Daoy (cell line): ENCODE data around the gene PCDHGC5. TPM values are rescaled to one million over a fixed set of nuclear protein-coding genes. Genes with fewer than 3 reads are reported as not detected.

Experiments used
- DNase-seq: peaks from one replicate; pipeline ENCODE4 v3.0.0-alpha.2; 2015; ENCODE audit warnings: low read depth
- total RNA-seq: library from RNA; depleted of rRNA; stranded (reverse); fragments of >200 nt; shearing (Covaris generic); gene quantifications from 2 replicates; pipeline ENCODE4 v1.2.3, GENCODE V29; 2014

Gene PCDHGC5
- total RNA-seq, 1 experiment from 2014 or later: 0.06 TPM

DNA sequence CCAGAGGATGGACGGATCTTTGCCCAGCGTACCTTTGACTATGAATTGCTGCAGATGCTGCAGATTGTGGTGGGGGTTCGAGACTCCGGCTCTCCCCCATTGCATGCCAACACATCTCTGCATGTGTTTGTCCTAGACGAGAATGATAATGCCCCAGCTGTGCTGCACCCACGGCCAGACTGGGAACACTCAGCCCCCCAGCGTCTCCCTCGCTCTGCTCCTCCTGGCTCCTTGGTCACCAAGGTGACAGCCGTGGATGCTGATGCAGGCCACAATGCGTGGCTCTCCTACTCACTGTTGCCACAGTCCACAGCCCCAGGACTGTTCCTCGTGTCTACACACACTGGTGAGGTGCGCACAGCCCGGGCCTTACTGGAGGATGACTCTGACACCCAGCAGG, 1.9 kb downstream of the PCDHGC5 start:
- DNase-seq: no peak

DNA sequence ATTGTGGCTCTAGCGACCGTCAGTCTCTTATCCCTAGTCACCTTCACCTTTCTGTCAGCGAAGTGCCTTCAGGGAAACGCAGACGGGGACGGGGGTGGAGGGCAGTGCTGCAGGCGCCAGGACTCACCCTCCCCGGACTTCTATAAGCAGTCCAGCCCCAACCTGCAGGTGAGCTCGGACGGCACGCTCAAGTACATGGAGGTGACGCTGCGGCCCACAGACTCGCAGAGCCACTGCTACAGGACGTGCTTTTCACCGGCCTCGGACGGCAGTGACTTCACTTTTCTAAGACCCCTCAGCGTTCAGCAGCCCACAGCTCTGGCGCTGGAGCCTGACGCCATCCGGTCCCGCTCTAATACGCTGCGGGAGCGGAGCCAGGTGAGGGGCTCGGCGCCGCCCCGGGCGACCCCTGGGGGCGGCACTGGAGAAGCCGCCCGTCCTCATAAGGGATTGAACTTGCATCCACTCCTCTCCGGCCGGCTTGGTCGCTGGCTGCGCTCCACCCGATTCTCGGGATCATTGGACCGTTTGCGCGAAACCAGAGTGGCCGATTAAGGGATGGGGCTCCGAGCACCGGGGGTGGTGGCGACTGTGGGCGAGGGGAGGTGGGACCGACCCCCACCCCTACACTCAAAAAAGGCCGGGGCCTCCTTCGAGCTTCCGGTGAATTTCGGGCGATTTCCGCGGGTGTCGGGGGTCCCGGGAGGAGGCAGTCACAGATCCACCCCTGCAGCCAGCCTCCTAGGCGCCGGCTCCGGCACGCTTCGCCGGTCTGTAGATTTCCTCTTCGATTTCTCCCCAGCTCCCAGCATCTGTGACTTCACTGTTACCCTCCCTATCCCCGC, 2.7 kb downstream of the PCDHGC5 start:
- no peak for DNase-seq

DNA sequence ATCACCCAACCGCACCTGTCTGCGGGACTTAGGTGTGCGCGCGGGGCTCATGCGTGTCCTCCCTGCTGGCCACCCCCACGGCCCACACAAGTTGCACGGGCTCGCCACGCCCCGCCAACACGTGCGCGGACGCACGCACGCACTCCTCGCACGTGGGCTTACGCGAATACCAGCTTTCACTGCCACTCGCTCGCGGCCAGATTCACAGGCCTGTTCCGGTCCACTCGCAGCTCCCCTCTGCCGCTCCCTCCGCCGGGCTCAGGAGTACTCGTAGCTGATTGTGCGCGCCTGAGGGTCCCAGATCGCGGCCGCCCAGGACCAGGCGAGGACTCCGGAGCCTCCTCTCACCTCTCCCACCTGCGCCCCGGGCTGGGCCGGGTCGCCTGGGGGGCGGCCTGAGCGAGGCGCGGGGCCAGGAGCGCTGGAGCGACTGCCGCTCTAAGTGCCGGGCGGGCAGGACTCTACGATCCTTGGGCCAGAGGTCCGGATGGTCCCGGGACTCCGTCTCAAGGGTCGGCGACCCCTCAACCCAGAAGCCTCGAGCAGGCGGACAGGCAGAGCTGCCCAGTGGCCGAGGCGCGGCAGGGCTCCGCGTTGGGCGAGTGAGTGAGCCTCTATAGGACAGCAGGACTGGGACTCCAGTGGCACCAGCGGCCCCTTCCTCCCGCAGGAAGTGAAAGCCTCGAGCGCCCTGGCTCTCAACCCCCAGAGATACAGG, 3.4 kb downstream of the PCDHGC5 start:
- DNase-seq: no peak

DNA sequence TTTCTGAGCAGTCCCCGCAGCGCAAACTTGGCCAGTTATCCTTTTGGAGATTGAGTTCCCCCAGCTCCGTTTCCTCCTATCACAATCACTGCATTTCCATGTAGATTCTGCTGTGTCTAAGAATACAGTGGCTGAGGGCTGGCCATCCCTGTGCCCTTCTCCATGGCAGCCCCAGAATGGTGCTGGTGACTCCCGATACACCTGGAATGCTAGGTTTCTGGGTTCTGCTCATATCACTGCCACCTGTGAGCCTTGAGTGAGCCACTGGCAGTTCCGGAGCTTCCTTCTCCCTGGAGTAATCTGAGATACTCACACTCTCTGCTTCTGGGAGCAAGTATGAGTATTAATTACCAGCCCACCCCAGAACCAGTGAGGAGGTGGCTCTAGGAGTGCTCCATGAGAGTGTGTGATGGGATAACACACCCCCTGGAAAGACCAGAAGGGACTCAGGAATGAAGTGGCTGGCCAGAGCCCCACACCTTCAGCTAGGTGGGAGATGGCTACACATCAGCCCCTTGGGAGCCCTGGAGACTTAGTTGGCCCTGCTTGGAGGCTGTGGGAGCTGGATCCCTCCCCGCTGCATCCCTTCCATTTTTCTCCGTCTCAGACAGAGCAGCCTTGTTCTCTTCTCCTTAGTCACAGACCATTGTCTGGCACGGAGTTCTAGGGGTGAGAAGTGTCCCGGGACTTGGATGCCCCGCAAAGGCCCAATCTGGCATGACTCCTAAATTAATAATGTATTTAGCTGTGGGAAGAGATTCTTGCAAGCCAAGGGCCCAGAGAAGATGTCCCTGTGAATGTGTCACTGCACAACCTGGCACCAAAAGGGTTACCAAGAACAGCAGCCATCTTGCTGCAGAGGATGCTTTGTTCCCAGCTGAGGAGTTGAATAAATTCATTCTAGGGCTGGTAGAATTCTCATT, 4.9 kb downstream of the PCDHGC5 start:
- DNase-seq: peak; percentile 35

DNA sequence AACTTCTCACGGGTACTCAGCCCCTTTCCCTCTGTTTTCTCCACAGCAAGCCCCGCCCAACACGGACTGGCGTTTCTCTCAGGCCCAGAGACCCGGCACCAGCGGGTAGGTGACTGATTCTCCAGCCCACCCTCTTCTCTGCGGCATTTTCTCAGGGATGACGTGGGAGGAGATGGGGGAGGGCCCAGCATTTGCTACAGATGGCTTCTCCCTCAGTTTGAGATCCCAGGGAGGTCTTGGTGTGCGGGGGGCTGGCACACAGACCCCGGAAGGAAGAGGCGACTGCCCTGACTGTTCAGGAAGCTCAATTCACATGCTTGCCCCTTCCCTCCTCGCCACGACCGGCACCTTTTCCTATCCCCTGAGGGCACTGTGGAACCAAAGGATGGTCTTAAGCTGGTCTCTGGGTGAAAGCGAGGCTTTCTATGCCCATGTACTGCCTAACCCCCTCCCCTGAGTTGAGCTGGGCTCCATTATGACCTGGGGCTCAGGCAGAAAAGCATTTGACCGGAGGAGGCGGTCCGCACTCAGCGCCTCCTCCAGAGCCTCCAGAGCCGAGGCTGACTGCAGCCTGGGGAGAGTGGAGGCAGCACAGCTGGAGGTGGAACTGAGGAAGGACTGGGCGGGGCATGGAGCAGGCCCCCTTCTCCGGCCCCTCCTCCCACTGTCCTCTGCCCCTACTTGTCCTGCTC, 6.0 kb downstream of the PCDHGC5 start:
- no peak for DNase-seq

DNA sequence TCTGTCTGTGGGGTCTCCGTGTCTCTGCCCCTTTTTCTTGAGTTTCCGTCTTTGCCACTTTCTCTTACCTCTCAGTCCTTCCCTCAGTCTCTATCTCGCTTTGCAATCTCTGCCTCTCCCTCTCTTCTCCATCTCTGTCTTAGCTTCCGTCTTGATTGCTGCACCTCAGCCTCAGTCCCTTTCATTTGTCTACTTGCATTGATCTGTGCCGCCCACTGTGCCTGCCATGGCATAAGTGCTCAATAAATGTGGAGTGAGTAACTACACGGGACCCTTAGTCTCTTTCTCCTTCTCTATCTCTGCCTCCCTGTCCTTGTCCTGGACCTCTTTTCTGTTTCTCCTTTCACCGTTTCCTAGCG, 6.6 kb downstream of the PCDHGC5 start:
- DNase-seq: no peak

DNA sequence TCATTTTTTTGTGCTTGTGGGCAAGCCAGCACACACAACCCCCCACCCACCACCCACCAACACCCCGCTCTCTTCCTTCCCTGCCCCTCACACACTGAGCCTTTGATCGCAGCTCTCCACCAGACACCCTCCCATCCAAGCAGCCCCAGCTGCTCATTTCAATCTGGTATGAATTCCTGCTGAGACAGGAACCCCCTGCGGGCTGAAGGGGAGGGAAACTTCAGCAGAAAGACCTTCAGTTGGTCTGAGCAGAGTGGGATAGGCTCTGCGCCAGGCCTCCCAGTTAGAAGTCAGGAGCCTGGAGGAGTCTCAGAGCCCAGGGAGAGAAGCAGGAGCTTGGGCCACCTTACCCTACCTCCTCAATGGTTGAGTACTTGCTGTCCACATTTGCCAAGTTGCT, 7.2 kb downstream of the PCDHGC5 start:
- peak; percentile 76 for DNase-seq

DNA sequence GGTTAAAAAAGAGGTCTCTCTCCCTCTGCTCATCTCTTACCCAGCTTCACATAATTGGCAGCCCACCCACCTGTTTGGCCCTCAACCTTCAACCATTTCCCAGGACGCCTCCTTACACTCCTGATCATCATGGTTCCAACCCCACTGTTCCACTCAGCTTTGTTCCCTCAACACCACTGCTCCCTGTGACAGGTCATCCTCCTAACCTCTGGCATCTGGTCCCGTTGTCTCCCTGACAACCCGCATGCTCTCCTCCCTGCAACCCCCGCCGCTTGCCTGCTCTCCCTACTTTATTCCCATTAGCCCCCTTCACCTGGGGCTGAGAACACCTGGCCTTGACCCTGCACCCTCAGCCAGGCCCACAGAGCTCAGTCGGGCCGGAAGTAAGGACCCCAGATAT, 12.9 kb downstream of the PCDHGC5 start:
- DNase-seq: no peak

DNA sequence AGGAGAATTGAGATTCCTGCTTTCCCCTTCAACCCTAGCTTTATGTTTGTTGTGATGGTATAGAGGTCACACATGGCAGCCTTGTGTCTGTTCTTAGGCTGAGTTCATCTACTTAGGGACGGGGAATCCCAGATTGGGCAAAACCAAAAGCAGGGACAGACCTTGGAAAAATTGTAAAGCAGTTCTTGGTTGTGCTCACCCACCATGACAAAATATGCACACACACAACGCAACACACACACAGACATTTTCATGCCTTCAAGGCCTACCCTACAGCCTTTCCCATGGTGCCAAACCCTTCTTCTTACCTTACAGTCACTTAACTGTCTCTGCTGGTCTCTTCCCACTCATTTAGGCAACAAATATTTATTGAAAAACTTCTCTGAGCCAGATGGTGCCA, 14.8 kb downstream of the PCDHGC5 start:
- DNase-seq: no peak

DNA sequence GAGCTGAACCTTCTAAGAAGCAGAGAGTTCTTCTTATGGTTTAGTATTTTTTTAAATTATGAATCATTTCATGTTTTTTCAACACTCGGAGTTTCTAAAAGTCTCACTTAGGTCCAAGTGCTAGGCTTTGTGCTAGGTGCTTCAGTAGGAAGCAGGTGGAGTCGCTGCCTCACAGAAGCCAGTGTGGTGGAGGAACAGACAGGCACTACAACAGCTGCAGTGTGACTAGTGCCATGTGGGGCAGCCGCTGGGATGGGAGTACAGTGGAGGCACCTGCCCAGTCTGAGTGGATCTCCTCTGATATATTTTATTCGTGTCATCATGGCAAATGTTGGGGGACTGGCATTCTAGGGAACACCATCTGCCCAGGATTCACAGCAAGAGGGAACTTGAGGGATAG, 15.3 kb downstream of the PCDHGC5 start:
- DNase-seq: no peak

DNA sequence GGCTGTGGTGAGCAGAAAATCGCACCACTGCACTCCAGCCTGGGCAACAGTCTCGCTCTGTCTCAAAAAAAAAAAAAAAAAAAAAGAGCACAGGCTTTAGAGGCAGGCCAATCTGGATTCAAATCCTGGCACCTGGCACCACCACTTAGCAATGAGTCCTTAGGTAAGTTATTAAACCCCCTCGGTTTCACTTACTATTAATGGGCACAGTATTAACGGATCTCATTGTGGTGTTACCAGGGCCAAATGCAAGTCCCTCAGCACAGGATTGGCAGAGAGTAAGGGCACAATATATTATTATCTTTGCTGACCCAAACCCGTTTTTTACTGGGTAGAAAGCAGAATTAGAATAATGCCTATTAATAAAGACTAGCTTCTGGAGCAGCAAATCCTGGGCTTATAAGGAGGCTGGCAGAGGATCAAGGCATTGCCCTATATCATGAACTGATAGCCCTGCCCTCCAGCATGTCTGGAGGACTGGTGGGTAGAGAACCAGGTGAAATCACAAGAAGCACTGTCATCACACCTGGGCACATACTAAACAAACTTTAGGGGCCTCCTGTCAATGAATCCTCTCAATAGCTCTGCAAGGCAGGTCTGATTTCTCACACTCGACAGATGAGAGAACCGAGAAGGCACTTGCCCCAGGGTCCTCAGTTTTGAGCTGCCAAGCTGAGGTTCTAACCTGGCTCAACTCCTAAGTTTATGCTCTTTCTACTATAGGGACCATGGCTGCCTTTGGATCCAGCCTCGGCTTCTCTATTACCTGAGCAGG, 17.7 kb downstream of the PCDHGC5 start:
- DNase-seq: no peak

DNA sequence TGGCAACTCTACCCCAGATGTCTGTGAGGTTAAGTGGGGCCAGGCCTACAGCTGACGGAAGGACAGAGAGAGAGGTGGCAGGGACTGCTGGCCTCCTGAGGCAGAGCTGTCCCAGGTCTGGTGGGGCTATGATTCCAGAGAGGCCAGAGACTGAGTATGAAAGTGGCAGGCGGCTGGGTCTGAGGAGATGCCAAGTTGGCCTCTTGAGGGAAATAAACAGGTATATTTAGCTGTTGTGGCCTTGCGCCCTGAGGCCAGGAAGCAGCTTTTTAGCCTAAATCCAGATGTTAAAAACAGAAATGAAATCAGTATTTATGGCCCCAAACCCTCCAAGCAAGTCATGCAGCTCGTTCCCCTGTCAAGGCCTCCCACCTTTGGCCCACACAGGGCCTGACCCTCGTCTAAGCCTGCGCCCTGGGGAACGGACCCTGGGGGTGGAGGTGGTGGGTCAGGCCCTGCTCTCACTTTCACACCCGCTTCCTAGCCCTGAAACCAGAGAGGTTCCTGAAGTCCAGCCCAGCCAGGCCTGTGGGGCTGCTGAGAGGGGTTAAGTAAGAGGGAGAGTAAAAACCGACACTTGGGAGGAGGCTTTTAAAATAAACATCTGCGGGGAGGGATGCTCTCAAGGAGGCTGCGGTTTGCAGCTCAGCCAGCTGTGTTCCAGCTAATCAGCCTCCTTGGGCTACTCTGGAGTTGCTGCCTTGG, 18.7 kb downstream of the PCDHGC5 start:
- peak; percentile 75 for DNase-seq

DNA sequence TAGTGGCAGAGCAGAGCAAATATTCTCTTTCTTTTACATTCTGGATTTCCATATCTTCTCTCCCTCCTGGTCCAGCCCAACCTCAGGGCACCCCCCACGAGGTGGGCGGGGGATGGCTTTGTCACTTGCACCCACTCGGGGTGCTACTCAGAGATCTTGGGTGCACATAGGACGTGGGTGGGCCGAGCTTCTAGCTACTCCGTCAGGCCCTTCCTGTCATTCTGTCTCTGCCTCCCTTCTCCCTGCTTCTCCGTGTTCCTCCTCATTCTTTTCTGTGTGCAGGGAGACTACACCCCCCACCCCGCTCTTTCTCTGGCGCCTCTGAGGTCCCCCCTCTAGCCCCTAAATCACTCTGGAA, 19.5 kb downstream of the PCDHGC5 start:
- peak; percentile 51 for DNase-seq

DNA sequence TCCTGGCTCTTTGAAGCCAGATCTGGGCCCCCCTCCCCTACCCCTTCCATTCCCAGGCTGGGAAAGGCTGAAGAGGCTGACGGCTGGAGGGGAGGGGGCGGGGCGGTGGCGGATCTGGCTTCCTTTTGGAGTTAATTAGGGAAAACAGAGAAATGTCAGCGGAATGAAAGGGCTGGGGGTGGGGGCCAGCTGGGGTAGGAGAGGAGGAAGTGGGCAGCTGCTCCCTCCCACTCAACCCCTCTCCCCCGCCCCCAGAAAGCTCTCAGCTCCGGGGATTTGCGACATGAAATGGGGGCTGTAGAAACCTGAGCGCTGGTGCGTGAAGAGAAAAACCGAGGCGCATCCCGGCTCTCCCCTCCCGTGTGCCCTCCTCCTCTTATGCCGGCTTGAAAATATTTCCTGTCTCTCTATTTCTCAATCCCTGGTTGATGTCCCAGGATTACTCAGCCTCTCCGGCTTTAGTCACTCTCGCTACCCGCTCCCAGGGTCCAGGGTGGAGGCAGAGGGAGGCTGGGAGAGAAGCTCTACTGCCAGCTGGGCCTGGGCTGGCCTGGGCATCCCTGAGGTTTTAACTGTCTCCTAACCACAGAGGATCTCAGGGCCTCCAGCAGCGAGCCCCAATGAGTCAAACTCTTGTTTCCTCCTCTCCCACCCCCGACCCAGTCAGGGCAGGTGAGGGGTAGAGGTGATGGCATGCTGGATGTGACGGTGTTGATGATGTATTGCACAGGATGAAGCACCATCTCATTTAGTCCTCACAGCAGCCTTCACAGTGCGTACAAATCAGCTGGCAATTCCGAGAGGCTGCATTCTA, 20.1 kb downstream of the PCDHGC5 start:
- DNase-seq: peak; percentile 96

DNA sequence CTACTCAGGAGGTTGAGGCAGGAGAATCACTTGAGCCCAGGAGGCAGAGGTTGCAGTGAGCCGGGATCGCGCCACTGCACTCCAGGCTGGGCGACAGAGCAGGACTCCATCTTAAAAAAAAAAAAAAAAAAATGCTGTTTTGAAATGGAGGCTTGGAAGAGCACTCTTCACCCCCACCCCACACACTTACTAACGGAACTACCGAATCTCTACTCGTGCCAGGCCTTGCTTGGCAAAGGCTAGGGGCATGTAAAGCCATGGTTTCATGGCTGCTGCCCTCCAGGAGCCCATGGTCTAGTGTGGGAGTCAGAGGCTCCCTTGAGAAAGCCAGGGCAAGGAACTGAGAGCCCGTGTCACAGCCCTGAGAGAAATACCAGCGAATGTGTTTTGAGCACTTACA, 21.3 kb downstream of the PCDHGC5 start:
- DNase-seq: no peak

DNA sequence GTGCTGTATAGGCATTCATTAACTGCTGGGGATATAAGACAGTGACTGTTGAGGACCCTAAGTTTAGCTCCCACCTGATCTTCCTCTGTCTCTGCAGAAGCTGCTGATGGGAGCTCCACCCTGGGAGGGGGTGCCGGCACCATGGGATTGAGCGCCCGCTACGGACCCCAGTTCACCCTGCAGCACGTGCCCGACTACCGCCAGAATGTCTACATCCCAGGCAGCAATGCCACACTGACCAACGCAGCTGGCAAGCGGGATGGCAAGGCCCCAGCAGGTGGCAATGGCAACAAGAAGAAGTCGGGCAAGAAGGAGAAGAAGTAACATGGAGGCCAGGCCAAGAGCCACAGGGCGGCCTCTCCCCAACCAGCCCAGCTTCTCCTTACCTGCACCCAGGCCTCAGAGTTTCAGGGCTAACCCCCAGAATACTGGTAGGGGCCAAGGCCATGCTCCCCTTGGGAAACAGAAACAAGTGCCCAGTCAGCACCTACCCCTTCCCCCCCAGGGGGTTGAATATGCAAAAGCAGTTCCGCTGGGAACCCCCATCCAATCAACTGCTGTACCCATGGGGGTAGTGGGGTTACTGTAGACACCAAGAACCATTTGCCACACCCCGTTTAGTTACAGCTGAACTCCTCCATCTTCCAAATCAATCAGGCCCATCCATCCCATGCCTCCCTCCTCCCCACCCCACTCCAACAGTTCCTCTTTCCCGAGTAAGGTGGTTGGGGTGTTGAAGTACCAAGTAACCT, 22.1 kb downstream of the PCDHGC5 start:
- DNase-seq: no peak

DNA sequence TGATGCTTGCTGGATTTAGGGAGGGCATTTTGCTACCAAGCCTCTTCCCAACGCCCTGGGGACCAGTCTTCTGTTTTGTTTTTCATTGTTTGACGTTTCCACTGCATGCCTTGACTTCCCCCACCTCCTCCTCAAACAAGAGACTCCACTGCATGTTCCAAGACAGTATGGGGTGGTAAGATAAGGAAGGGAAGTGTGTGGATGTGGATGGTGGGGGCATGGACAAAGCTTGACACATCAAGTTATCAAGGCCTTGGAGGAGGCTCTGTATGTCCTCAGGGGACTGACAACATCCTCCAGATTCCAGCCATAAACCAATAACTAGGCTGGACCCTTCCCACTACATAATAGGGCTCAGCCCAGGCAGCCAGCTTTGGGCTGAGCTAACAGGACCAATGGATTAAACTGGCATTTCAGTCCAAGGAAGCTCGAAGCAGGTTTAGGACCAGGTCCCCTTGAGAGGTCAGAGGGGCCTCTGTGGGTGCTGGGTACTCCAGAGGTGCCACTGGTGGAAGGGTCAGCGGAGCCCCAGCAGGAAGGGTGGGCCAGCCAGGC, 23.0 kb downstream of the PCDHGC5 start:
- DNase-seq: no peak

DNA sequence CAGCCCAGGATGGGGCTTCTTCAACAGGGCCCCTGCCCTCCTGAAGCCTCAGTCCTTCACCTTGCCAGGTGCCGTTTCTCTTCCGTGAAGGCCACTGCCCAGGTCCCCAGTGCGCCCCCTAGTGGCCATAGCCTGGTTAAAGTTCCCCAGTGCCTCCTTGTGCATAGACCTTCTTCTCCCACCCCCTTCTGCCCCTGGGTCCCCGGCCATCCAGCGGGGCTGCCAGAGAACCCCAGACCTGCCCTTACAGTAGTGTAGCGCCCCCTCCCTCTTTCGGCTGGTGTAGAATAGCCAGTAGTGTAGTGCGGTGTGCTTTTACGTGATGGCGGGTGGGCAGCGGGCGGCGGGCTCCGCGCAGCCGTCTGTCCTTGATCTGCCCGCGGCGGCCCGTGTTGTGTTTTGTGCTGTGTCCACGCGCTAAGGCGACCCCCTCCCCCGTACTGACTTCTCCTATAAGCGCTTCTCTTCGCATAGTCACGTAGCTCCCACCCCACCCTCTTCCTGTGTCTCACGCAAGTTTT, 23.6 kb downstream of the PCDHGC5 start:
- peak; percentile 85 for DNase-seq
